ENCODE data around the gene BACE2.

GRCh38 chr21:41210426-41211059 is 42.6 kb downstream of the BACE2 start:
- TF ChIP-seq, protein P1, sequence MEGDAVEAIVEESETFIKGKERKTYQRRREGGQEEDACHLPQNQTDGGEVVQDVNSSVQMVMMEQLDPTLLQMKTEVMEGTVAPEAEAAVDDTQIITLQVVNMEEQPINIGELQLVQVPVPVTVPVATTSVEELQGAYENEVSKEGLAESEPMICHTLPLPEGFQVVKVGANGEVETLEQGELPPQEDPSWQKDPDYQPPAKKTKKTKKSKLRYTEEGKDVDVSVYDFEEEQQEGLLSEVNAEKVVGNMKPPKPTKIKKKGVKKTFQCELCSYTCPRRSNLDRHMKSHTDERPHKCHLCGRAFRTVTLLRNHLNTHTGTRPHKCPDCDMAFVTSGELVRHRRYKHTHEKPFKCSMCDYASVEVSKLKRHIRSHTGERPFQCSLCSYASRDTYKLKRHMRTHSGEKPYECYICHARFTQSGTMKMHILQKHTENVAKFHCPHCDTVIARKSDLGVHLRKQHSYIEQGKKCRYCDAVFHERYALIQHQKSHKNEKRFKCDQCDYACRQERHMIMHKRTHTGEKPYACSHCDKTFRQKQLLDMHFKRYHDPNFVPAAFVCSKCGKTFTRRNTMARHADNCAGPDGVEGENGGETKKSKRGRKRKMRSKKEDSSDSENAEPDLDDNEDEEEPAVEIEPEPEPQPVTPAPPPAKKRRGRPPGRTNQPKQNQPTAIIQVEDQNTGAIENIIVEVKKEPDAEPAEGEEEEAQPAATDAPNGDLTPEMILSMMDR (IDR thresholded peaks at IDR 0.05; ENCODE audit: borderline replicate concordance, extremely low read depth, low read length, poor library complexity, severe bottlenecking) = no peak
- TF ChIP-seq EZH2 (IDR thresholded peaks at IDR 0.05; ENCODE audit: borderline replicate concordance, low read depth, low read length, severe bottlenecking) = no peak
